Occipital lobe (tissue), 2 donors: ENCODE data around the gene EME2. TPM values are rescaled to one million over a fixed set of nuclear protein-coding genes. Genes with fewer than 3 reads are reported as not detected.

Experiments used
- DNase-seq: peaks from one replicate; lab custom pipeline; 2025; lab: John Stamatoyannopoulos, UW
- total RNA-seq: library from RNA; depleted of rRNA; stranded (reverse); fragments of >200 nt; gene quantifications from one replicate; pipeline ENCODE4 v1.2.3, GENCODE V29; 2014

The EME2 gene
- total RNA-seq, 1 donor from 2014 or later: 6.9 TPM

GRCh38 chr16:1777375-1778199 is 5.0 kb downstream of the EME2 start:
- no peak for DNase-seq

- no peak for DNase-seq
Measured at GRCh38 chr16:1778200-1779179, 5.9 kb downstream of the EME2 start.

GRCh38 chr16:1779234-1779701 is 6.7 kb downstream of the EME2 start:
- no peak for DNase-seq

- DNase-seq: no peak
Measured at GRCh38 chr16:1779741-1780676, 7.4 kb downstream of the EME2 start.

- no peak for DNase-seq
Measured at GRCh38 chr16:1780677-1781072, 8.1 kb downstream of the EME2 start.

- no peak for DNase-seq
Measured at GRCh38 chr16:1781254-1781653, 8.6 kb downstream of the EME2 start.

GRCh38 chr16:1781758-1782407 is 9.3 kb downstream of the EME2 start:
- DNase-seq: no peak

GRCh38 chr16:1782408-1783264 is 10.0 kb downstream of the EME2 start, which contains the start of the genes NUBP2 and SPSB3:
Gene NUBP2 (plus strand): TSS chr16:1782960. CDS start chr16:1783021, 61 bp downstream.
Gene SPSB3 (minus strand): TSS chr16:1782571. CDS start chr16:1781483, 1,088 bp downstream.
- peak; percentile 100 for DNase-seq

GRCh38 chr16:1784977-1785845 is 12.6 kb downstream of the EME2 start:
- DNase-seq: no peak

GRCh38 chr16:1785846-1786170 is 13.2 kb downstream of the EME2 start:
- no peak for DNase-seq

- no peak for DNase-seq
Measured at GRCh38 chr16:1786242-1787055, 13.8 kb downstream of the EME2 start.

- no peak for DNase-seq
Measured at GRCh38 chr16:1787056-1787321, 14.4 kb downstream of the EME2 start.

GRCh38 chr16:1787322-1788094 is 14.9 kb downstream of the EME2 start:
- no peak for DNase-seq

GRCh38 chr16:1788095-1788707 is 15.6 kb downstream of the EME2 start:
- DNase-seq: no peak

GRCh38 chr16:1788708-1789100 is 16.1 kb downstream of the EME2 start:
- DNase-seq: no peak

GRCh38 chr16:1789643-1790045 is 17.0 kb downstream of the EME2 start:
- DNase-seq: no peak

- no peak for DNase-seq
Measured at GRCh38 chr16:1790261-1790610, 17.6 kb downstream of the EME2 start.
